Breast epithelium (tissue), 4 donors: ENCODE results near the gene ITGB3BP. TPM values are rescaled to one million over a fixed set of nuclear protein-coding genes. Genes with fewer than 3 reads are reported as not detected.
A peak's percentile ranks its signal among the peaks of the same experiment; 100 is the strongest.

ENCODE experiments used
- DNase-seq, 2 donors: peaks; one replicate each; pipeline ENCODE4 v3.0.0-alpha.2; 2019; ENCODE audit warnings: low spot score in 2 of 2
- H3K27ac ChIP-seq, 2 donors: fragments of 200-600 bp; sonication (generic) in 1 of 2; one replicate each; pipeline ENCODE4 v1.5.1; 2016 to 2019; ENCODE audit warnings: mild to moderate bottlenecking in 1 of 2
- H3K27me3 ChIP-seq, 2 donors: fragments of 200-600 bp; sonication (generic) in 1 of 2; one replicate each; pipeline versions ENCODE4 v1.5.1 to v1.6.0; 2017 to 2019; ENCODE audit warnings: control low read depth in 1 of 2, mild to moderate bottlenecking in 1 of 2
- H3K36me3 ChIP-seq: fragments of 200-600 bp; one replicate; pipeline ENCODE4 v1.5.1; 2019
- H3K4me1 ChIP-seq, 2 donors: fragments of 200-600 bp; sonication (generic); one replicate each; pipeline ENCODE4 v1.5.1; 2016 to 2019; ENCODE audit warnings: control low read depth in 1 of 2
- H3K4me3 ChIP-seq, 3 donors: fragments of 200-600 bp; sonication (generic); 1 replicate in 2 of 3; 2 replicates in 1 of 3; pipeline ENCODE4 v1.5.1; 2016 to 2019; ENCODE audit warnings: mild to moderate bottlenecking in 3 of 3, moderate library complexity in 2 of 3
- H3K9me3 ChIP-seq, 2 donors: fragments of 200-600 bp; sonication (generic) in 1 of 2; one replicate each; pipeline ENCODE4 v1.5.1; 2016 to 2019; ENCODE audit warnings: control low read depth in 1 of 2
- CTCF ChIP-seq, 3 donors: fragments of 450-650 bp; IDR thresholded peaks; one replicate each; pipeline ENCODE4 v1.5.1; 2016 to 2017; ENCODE audit warnings: antibody characterized with exemption in 3 of 3, mild to moderate bottlenecking in 3 of 3, moderate library complexity in 3 of 3
- POLR2A ChIP-seq: fragments of 450-650 bp; IDR thresholded peaks from one replicate; pipeline ENCODE4 v1.6.1; 2016; ENCODE audit warnings: antibody characterized with exemption, mild to moderate bottlenecking, moderate library complexity
- POLR2AphosphoS5 ChIP-seq, 3 donors: sonication (generic); formaldehyde crosslinking; IDR thresholded peaks; one replicate each; pipeline ENCODE4 v1.6.1; 2017; ENCODE audit warnings: antibody characterized with exemption in 3 of 3
- intact Hi-C: fragments of 100-400 bp; cut with DNase I; formaldehyde crosslinking; loops from one replicate; pipeline ENCODE4 v1.15.1; 2023; ENCODE audit warnings: low total_unique reads
- total RNA-seq, 3 donors: library from RNA; depleted of rRNA; stranded (reverse); fragments of >200 nt; gene quantifications; one replicate each; pipeline ENCODE4 v1.1.0, GENCODE V29; 2016

The ITGB3BP gene
- total RNA-seq, 3 donors from 2014 or later, result 11.7 to 29.3 (median 18.4) TPM

- no peaks in the 10 kb centered on the region for H3K27me3 ChIP-seq
- intact Hi-C loops, result no loop called here
- no peaks in the 10 kb centered on the region for H3K4me1 ChIP-seq
- H3K9me3 ChIP-seq, result no peaks in the 10 kb centered on the region
- H3K4me3 ChIP-seq, result no peak overlapping the region
- H3K27ac ChIP-seq, result no peak overlapping the region
- DNase-seq, result no peak
- no peaks in the 10 kb centered on the region for H3K36me3 ChIP-seq
- no peak for TF ChIP-seq POLR2AphosphoS5 (IDR thresholded peaks at IDR 0.05)
- TF ChIP-seq CTCF (IDR thresholded peaks at IDR 0.05), result no peak
- TF ChIP-seq POLR2A, result no peak
These were observed 9.7 kb upstream of the ITGB3BP start for GRCh38 chr1:63532727-63533126.

GRCh38 chr1:63524201-63524600, 1.2 kb upstream of the ITGB3BP start:
- peaks cover 0 to 3% of the 10 kb centered on the region in 2 donors for H3K4me1 ChIP-seq
- no peak for DNase-seq
- H3K27me3 ChIP-seq, result no peaks in the 10 kb centered on the region
- H3K9me3 ChIP-seq, result no peaks in the 10 kb centered on the region
- H3K36me3 ChIP-seq, result no peaks in the 10 kb centered on the region
- H3K27ac ChIP-seq, result peak overlapping the region; percentile 94 to 96
- intact Hi-C loops, result no loop called here
- TF ChIP-seq POLR2AphosphoS5 (IDR thresholded peaks at IDR 0.05) (no peak), POLR2A (no peak), CTCF (IDR thresholded peaks at IDR 0.05) (no peak)
- H3K4me3 ChIP-seq, result peak overlapping the region; percentile 70 to 79 (median 71)

- H3K27ac ChIP-seq, result peak overlapping the region; percentile 94 to 96
- H3K4me3 ChIP-seq, result peak overlapping the region; percentile 70 to 79 (median 71)
- no peak for TF ChIP-seq POLR2AphosphoS5 (IDR thresholded peaks at IDR 0.05)
- TF ChIP-seq POLR2A, result no peak
- TF ChIP-seq CTCF (IDR thresholded peaks at IDR 0.05), result no peak
- no peak for DNase-seq
- intact Hi-C loops, result no loop called here
- H3K36me3 ChIP-seq, result no peaks in the 10 kb centered on the region
- no peaks in the 10 kb centered on the region for H3K27me3 ChIP-seq
- H3K4me1 ChIP-seq, result peaks cover 0 to 3% of the 10 kb centered on the region in 2 donors
- H3K9me3 ChIP-seq, result no peaks in the 10 kb centered on the region
These were observed 713 bp upstream of the ITGB3BP start for GRCh38 chr1:63523738-63524137.

- TF ChIP-seq POLR2AphosphoS5 (IDR thresholded peaks at IDR 0.05) (no peak), CTCF (IDR thresholded peaks at IDR 0.05) (no peak), POLR2A (no peak)
- no peak overlapping the region for H3K27ac ChIP-seq
- no peaks in the 10 kb centered on the region for H3K27me3 ChIP-seq
- no peaks in the 10 kb centered on the region for H3K36me3 ChIP-seq
- no peak for DNase-seq
- H3K4me1 ChIP-seq, result no peaks in the 10 kb centered on the region
- no peaks in the 10 kb centered on the region for H3K9me3 ChIP-seq
- intact Hi-C loops, result no loop called here
- no peak overlapping the region for H3K4me3 ChIP-seq
These were observed 6.4 kb downstream of the ITGB3BP start for GRCh38 chr1:63516629-63517028.

GRCh38 chr1:63512584-63512983, 10.4 kb downstream of the ITGB3BP start:
- Histone ChIP-seq H3K27me3 (no peaks in the 10 kb centered on the region), H3K4me1 (no peaks in the 10 kb centered on the region), H3K4me3 (no peak overlapping the region), H3K9me3 (no peaks in the 10 kb centered on the region), H3K36me3 (no peaks in the 10 kb centered on the region), H3K27ac (no peak overlapping the region)
- no peak for DNase-seq
- intact Hi-C loops, result no loop called here
- TF ChIP-seq CTCF (IDR thresholded peaks at IDR 0.05), result no peak
- no peak for TF ChIP-seq POLR2AphosphoS5 (IDR thresholded peaks at IDR 0.05)
- no peak for TF ChIP-seq POLR2A
